CD14-positive monocyte (primary cell): ENCODE measurements around the gene BMPER. TPM values are rescaled to one million over a fixed set of nuclear protein-coding genes. Genes with fewer than 3 reads are reported as not detected.

Source experiments
- DNase-seq, 3 donors: peaks; one replicate each; pipeline ENCODE4 v3.0.0-alpha.2; 2011 to 2022
- H2AFZ ChIP-seq: 2 replicates; pipeline ENCODE4 v1.6.0; 2012; ENCODE audit warnings: mild to moderate bottlenecking, low read depth, low read length, inconsistent platforms; ENCODE audit not compliant: insufficient read depth, poor library complexity, severe bottlenecking
- H3K27ac ChIP-seq, 2 donors: 1 replicate in 1 of 2; 2 replicates in 1 of 2; pipeline ENCODE4 v1.5.1; 2012 to 2013; ENCODE audit warnings: low read length in 2 of 2, control low read depth in 1 of 2, inconsistent platforms in 1 of 2, low read depth in 1 of 2, mild to moderate bottlenecking in 1 of 2
- H3K27me3 ChIP-seq, 2 donors: one replicate each; pipeline versions ENCODE4 v1.6.0 to v1.6.1; 2011 to 2013; ENCODE audit warnings: low read length in 2 of 2; ENCODE audit not compliant: control insufficient read depth in 2 of 2, insufficient read depth in 2 of 2
- H3K36me3 ChIP-seq, 2 donors: replicated peaks in 1 of 2; 1 replicate in 1 of 2; 2 replicates in 1 of 2; pipeline versions ENCODE4 v1.5.1 to v1.6.1; 2012 to 2013; ENCODE audit warnings: low read length in 2 of 2, control low read depth in 1 of 2, inconsistent platforms in 1 of 2, mild to moderate bottlenecking in 1 of 2; ENCODE audit not compliant: insufficient read depth in 2 of 2, control insufficient read depth in 1 of 2
- H3K4me1 ChIP-seq, 2 donors: 1 replicate in 1 of 2; 2 replicates in 1 of 2; pipeline versions ENCODE4 v1.5.1 to v1.6.1; 2012 to 2013; ENCODE audit warnings: low read length in 2 of 2, control low read depth in 1 of 2, inconsistent platforms in 1 of 2, mild to moderate bottlenecking in 1 of 2, moderate library complexity in 1 of 2; ENCODE audit not compliant: insufficient read depth in 2 of 2, control insufficient read depth in 1 of 2
- H3K4me2 ChIP-seq: replicated peaks from 2 replicates; pipeline ENCODE3; 2012; ENCODE audit warnings: low read length, moderate library complexity, mild to moderate bottlenecking; ENCODE audit not compliant: poor library complexity, severe bottlenecking; ENCODE audit errors: extremely low read depth
- H3K4me3 ChIP-seq, 3 experiments: fragments of 200-600 bp in 1 of 3; sonication (generic) in 1 of 3; replicated peaks in 1 of 3; 1 replicate in 2 of 3; 2 replicates in 1 of 3; pipeline ENCODE4 v1.5.1; 2011 to 2013; ENCODE audit warnings: low read length in 3 of 3, mild to moderate bottlenecking in 3 of 3, control low read depth in 2 of 3, low read depth in 2 of 3, inconsistent platforms in 1 of 3, moderate library complexity in 1 of 3
- H3K79me2 ChIP-seq: 2 replicates; pipeline ENCODE4 v1.6.0; 2012; ENCODE audit warnings: mild to moderate bottlenecking, control low read depth, inconsistent platforms, low read length, moderate library complexity; ENCODE audit not compliant: insufficient read depth
- H3K9ac ChIP-seq: 2 replicates; pipeline ENCODE4 v1.6.0; 2017; ENCODE audit warnings: low read length, mild to moderate bottlenecking; ENCODE audit not compliant: insufficient read depth, poor library complexity, severe bottlenecking
- H3K9me3 ChIP-seq, 2 donors: replicated peaks in 1 of 2; 1 replicate in 1 of 2; 2 replicates in 1 of 2; pipeline versions ENCODE4 v1.5.1 to v1.6.1; 2012 to 2013; ENCODE audit warnings: low read length in 2 of 2, control low read depth in 1 of 2; ENCODE audit not compliant: control insufficient read depth in 1 of 2, insufficient read depth in 1 of 2
- H4K20me1 ChIP-seq: 2 replicates; pipeline ENCODE4 v1.6.0; 2012; ENCODE audit warnings: mild to moderate bottlenecking, low read length, control low read depth, moderate library complexity; ENCODE audit not compliant: insufficient read depth
- H3K27ac Mint-ChIP-seq, 7 donors: one replicate each; pipeline ENCODE4 v1.8.0; 2020; ENCODE audit warnings: mild to moderate bottlenecking in 7 of 7, mixed read lengths in 7 of 7, moderate library complexity in 6 of 7, inconsistent platforms in 2 of 7
- H3K27me3 Mint-ChIP-seq, 3 donors: one replicate each; pipeline ENCODE4 v1.8.0; 2021 to 2022; ENCODE audit warnings: low read depth in 3 of 3, mild to moderate bottlenecking in 3 of 3, mixed read lengths in 3 of 3, moderate library complexity in 3 of 3, inconsistent platforms in 1 of 3
- H3K36me3 Mint-ChIP-seq, 2 donors: one replicate each; pipeline ENCODE4 v1.8.0; 2020; ENCODE audit warnings: mixed read lengths in 2 of 2, inconsistent platforms in 1 of 2, mild to moderate bottlenecking in 1 of 2
- H3K4me1 Mint-ChIP-seq: one replicate; pipeline ENCODE4 v1.8.0; 2020; ENCODE audit warnings: mild to moderate bottlenecking, mixed read lengths
- H3K4me3 Mint-ChIP-seq, 2 donors: one replicate each; pipeline ENCODE4 v1.8.0; 2020; ENCODE audit warnings: mild to moderate bottlenecking in 2 of 2, mixed read lengths in 2 of 2, moderate library complexity in 1 of 2
- H3K9me3 Mint-ChIP-seq, 7 donors: one replicate each; pipeline ENCODE4 v1.8.0; 2020 to 2022; ENCODE audit warnings: mixed read lengths in 7 of 7, mild to moderate bottlenecking in 6 of 7, moderate library complexity in 6 of 7, inconsistent platforms in 2 of 7
- WGBS: methylation state at CpG from one replicate; pipeline ENCODE4 v1.1.5; 2013; ENCODE audit warnings: missing lambda C conversion rate; ENCODE audit not compliant: insufficient coverage; 5-methylcytosine and 5-hydroxymethylcytosine counted together
- intact Hi-C, 2 donors: fragments of 100-400 bp; cut with micrococcal nuclease; formaldehyde crosslinking; loops; one replicate each; pipeline versions ENCODE4 v1.15.0 to v1.15.1; 2023
- polyA plus RNA-seq, 3 donors: library from polyadenylated mRNA; depleted of rRNA in 1 of 3; unstranded in 2 of 3; stranded (reverse) in 1 of 3; fragments of 300-500 nt in 2 of 3; fragments of >200 nt in 1 of 3; fragmentation: Illumina TruSeq in 2 of 3; gene quantifications; 1 replicate in 2 of 3; 2 replicates in 1 of 3; pipeline ENCODE4 v1.2.3, GENCODE V29; 2012 to 2021
- TF ChIP-seq, protein P1 (sequence below): fragments of 200-600 bp; IDR thresholded peaks from one replicate; pipeline ENCODE4 v1.8.0; 2022; ENCODE audit warnings: antibody characterized with exemption, mild to moderate bottlenecking

Gene BMPER
- polyA plus RNA-seq, 3 donors, result not detected

DNA sequence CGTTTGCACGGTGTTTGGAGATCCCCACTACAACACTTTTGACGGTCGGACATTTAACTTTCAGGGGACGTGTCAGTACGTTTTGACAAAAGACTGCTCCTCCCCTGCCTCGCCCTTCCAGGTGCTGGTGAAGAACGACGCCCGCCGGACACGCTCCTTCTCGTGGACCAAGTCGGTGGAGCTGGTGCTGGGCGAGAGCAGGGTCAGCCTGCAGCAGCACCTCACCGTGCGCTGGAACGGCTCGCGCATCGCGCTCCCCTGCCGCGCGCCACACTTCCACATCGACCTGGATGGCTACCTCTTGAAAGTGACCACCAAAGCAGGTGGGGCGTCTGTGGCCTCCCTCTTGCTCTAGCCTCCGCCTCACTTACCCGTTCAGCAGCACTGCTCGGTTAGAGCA lies 173.5 kb downstream of the BMPER start:
- Histone ChIP-seq H3K9ac (no peak overlapping the region), H3K4me2 (no peak overlapping the region), H4K20me1 (no peaks in the 10 kb centered on the region), H3K27ac (no peak overlapping the region), H3K4me3 (no peak overlapping the region), H3K79me2 (no peaks in the 10 kb centered on the region), H2AFZ (no peak overlapping the region), H3K9me3 (peaks cover 6 to 12% of the 10 kb centered on the region in 2 donors), H3K27me3 (no peaks in the 10 kb centered on the region), H3K36me3 (no peaks in the 10 kb centered on the region), H3K4me1 (no peaks in the 10 kb centered on the region)
- Mint-ChIP-seq H3K4me1 (no peaks in the 10 kb centered on the region), H3K4me3 (no peak overlapping the region), H3K9me3 (peaks cover 0 to 7% (median 6%) of the 10 kb centered on the region in 7 donors), H3K36me3 (no peaks in the 10 kb centered on the region), H3K27ac (no peak overlapping the region), H3K27me3 (peaks cover 0 to 2% (median 0%) of the 10 kb centered on the region in 3 donors)
- no peak for DNase-seq
- WGBS, result 92% methylated on average over 30 of the region's 30 CpGs
- TF ChIP-seq, protein P1, sequence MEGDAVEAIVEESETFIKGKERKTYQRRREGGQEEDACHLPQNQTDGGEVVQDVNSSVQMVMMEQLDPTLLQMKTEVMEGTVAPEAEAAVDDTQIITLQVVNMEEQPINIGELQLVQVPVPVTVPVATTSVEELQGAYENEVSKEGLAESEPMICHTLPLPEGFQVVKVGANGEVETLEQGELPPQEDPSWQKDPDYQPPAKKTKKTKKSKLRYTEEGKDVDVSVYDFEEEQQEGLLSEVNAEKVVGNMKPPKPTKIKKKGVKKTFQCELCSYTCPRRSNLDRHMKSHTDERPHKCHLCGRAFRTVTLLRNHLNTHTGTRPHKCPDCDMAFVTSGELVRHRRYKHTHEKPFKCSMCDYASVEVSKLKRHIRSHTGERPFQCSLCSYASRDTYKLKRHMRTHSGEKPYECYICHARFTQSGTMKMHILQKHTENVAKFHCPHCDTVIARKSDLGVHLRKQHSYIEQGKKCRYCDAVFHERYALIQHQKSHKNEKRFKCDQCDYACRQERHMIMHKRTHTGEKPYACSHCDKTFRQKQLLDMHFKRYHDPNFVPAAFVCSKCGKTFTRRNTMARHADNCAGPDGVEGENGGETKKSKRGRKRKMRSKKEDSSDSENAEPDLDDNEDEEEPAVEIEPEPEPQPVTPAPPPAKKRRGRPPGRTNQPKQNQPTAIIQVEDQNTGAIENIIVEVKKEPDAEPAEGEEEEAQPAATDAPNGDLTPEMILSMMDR, result no peak
- intact Hi-C loops, result no loop called here

DNA sequence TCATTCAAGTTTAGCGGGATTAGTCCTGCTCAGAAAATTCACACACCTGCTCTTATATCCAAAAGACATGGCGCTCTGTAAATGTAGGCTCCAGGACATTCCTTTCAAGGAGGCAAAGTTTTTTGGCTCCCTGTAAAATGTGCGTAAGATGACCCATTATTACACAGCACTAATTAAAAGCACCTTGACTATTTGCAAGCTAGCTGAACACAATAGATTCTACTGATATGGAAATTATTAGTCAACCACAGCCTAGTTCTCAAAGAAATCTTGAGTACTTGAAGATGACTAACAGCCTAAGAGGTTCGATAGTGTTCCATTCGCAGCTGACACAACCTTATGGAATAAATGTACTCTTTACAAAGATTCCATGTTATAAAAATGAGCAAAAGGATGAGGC lies 175.2 kb downstream of the BMPER start:
- H3K9ac ChIP-seq, result no peak overlapping the region
- H3K4me2 ChIP-seq, result no peak overlapping the region
- DNase-seq, result no peak
- H4K20me1 ChIP-seq, result no peaks in the 10 kb centered on the region
- no peaks in the 10 kb centered on the region for H3K36me3 ChIP-seq
- Mint-ChIP-seq H3K36me3 (no peaks in the 10 kb centered on the region), H3K27me3 (peaks cover 0 to 2% (median 0%) of the 10 kb centered on the region in 3 donors), H3K27ac (no peak overlapping the region), H3K4me1 (no peaks in the 10 kb centered on the region), H3K4me3 (no peak overlapping the region), H3K9me3 (peaks cover 0 to 16% (median 6%) of the 10 kb centered on the region in 7 donors)
- intact Hi-C loops, result no loop called here
- TF ChIP-seq, protein P1, result no peak
- H3K27ac ChIP-seq, result no peak overlapping the region
- H3K4me3 ChIP-seq, result no peak overlapping the region
- H3K4me1 ChIP-seq, result no peaks in the 10 kb centered on the region
- peaks cover 6 to 12% of the 10 kb centered on the region in 2 donors for H3K9me3 ChIP-seq
- H3K27me3 ChIP-seq, result no peaks in the 10 kb centered on the region
- H2AFZ ChIP-seq, result no peak overlapping the region
- no peaks in the 10 kb centered on the region for H3K79me2 ChIP-seq
- 89% methylated on average over 3 of the region's 5 CpGs for WGBS
